ENCODE data around the gene HMGCL.
A peak's percentile ranks its signal among the peaks of the same experiment; 100 is the strongest.
"Not testable (repeated sequence)": the region's sequence is repeated elsewhere in the genome, so short reads cannot be mapped to it uniquely, and the experiment has no call there.

HMGCL gene
- total RNA-seq, result 4.5 to 15.8 (median 12.5) reads per million in 4 donors

GRCh38 chr1:23825076-23825761 is at the start of gene HMGCL:
HMGCL (minus strand) TSS chr1:23825429; CDS start chr1:23825415, 14 bp downstream.
- peak; percentile 75 to 90 (median 85) for DNase-seq

- DNase-seq, result no peak
These were observed 47.2 kb upstream of the HMGCL start for GRCh38 chr1:23872421-23872820.

- no peak for DNase-seq
These were observed 43.8 kb upstream of the HMGCL start for GRCh38 chr1:23869051-23869450.

- DNase-seq, result no peak
These were observed 43.4 kb upstream of the HMGCL start for GRCh38 chr1:23868557-23869016.

- DNase-seq, result peak; percentile 92 to 96 (median 93)
These were observed 42.8 kb upstream of the HMGCL start, which contains the start of gene FUCA1 for GRCh38 chr1:23867895-23868556. FUCA1 (minus strand) TSS chr1:23868290; CDS start chr1:23868286, 4 bp downstream.

GRCh38 chr1:23867542-23867894 is 42.3 kb upstream of the HMGCL start:
- DNase-seq, result no peak

GRCh38 chr1:23865543-23865930 is 40.3 kb upstream of the HMGCL start:
- no peak for DNase-seq

- DNase-seq, result no peak
These were observed 39.7 kb upstream of the HMGCL start for GRCh38 chr1:23864801-23865542.

GRCh38 chr1:23862640-23863039 is 37.4 kb upstream of the HMGCL start:
- no peak for DNase-seq

- DNase-seq, result no peak
These were observed 29.3 kb upstream of the HMGCL start for GRCh38 chr1:23854568-23854967.

GRCh38 chr1:23853124-23853523 is 27.9 kb upstream of the HMGCL start:
- not testable (repeated sequence) for DNase-seq

GRCh38 chr1:23851406-23851805 is 26.2 kb upstream of the HMGCL start:
- not testable (repeated sequence) for DNase-seq

- no peak for DNase-seq
These were observed 23.7 kb upstream of the HMGCL start for GRCh38 chr1:23848673-23849616.

- not testable (repeated sequence) for DNase-seq
These were observed 22.4 kb upstream of the HMGCL start for GRCh38 chr1:23847482-23848095.

GRCh38 chr1:23845163-23845562 is 19.9 kb upstream of the HMGCL start:
- no peak for DNase-seq

GRCh38 chr1:23843644-23844043 is 18.4 kb upstream of the HMGCL start:
- no peak for DNase-seq

GRCh38 chr1:23838401-23838866 is 13.2 kb upstream of the HMGCL start:
- DNase-seq, result peak; percentile 54 to 75 (median 65)

- no peak for DNase-seq
These were observed 12.7 kb upstream of the HMGCL start for GRCh38 chr1:23837908-23838307.

- DNase-seq, result no peak
These were observed 10.8 kb upstream of the HMGCL start for GRCh38 chr1:23836037-23836436.

GRCh38 chr1:23834156-23834555 is 8.9 kb upstream of the HMGCL start:
- DNase-seq, result not testable (repeated sequence)

GRCh38 chr1:23827717-23828116 is 2.5 kb upstream of the HMGCL start:
- no peak for DNase-seq

GRCh38 chr1:23826590-23826989 is 1.4 kb upstream of the HMGCL start:
- DNase-seq, result not testable (repeated sequence)

All from T-helper 1 cell (primary cell).